ENCODE measurements around the gene C1orf210. TPM values are rescaled to one million over a fixed set of nuclear protein-coding genes. Genes with fewer than 3 reads are reported as not detected.

Gene C1orf210
- total and polyA plus RNA-seq, 2 of the 13 experiments (the other 11 are each of a cell fraction or from before 2014, with no cell fraction given) = 0.49 to 5.1 TPM

GRCh38 chr1:43276673-43277072 lies 8.7 kb downstream of the C1orf210 start (continued):
- TF ChIP-seq ZBTB40 (IDR thresholded peaks at IDR 0.05) (no peak), ZBTB40 (CRISPR knock-in tag; IDR thresholded peaks at IDR 0.05) (no peak), HOMEZ (CRISPR knock-in tag; IDR thresholded peaks at IDR 0.05; ENCODE audit: low read depth) (no peak), SATB2 (CRISPR knock-in tag; IDR thresholded peaks at IDR 0.05) (no peak), DZIP1 (CRISPR knock-in tag; IDR thresholded peaks at IDR 0.05) (no peak), LCORL (IDR thresholded peaks at IDR 0.05) (no peak), LCORL (CRISPR knock-in tag; IDR thresholded peaks at IDR 0.05) (peak; percentile 84), ZNF788 (CRISPR knock-in tag; IDR thresholded peaks at IDR 0.05; ENCODE audit: borderline replicate concordance) (0 out of 2 replicates have a peak, but pooled peaks have one; percentile 16), ETV6 (CRISPR knock-in tag; conservative IDR thresholded peaks at IDR 0.05) (no peak), ZKSCAN1 (IDR thresholded peaks at IDR 0.05; ENCODE audit: low read length) (no peak), MTF2 (CRISPR knock-in tag; IDR thresholded peaks at IDR 0.05; ENCODE audit: borderline replicate concordance) (no peak), ZFP62 (CRISPR knock-in tag; IDR thresholded peaks at IDR 0.05) (no peak), ZNF33A (CRISPR knock-in tag; IDR thresholded peaks at IDR 0.05; ENCODE audit: borderline replicate concordance) (no peak), ARID3A (IDR thresholded peaks at IDR 0.05; ENCODE audit: low read depth, low read length) (no peak)
